Spleen (tissue), 11 donors: ENCODE measurements around the gene SULT1C4. TPM values are rescaled to one million over a fixed set of nuclear protein-coding genes. Genes with fewer than 3 reads are reported as not detected.

ENCODE experiments used
- DNase-seq: peaks from one replicate; pipeline ENCODE4 v3.0.0-alpha.2; 2020
- H3K27ac ChIP-seq, 8 donors: fragments of 200-600 bp; sonication (generic) in 7 of 8; 1 replicate in 4 of 8; 2 replicates in 4 of 8; pipeline versions ENCODE4 v1.5.0 to v1.8.0; 2016 to 2021; ENCODE audit warnings: inconsistent platforms in 4 of 8, mild to moderate bottlenecking in 4 of 8, moderate library complexity in 1 of 8
- H3K27me3 ChIP-seq, 7 donors: fragments of 200-600 bp; sonication (generic) in 6 of 7; replicated peaks in 1 of 7; 1 replicate in 4 of 7; 2 replicates in 3 of 7; pipeline versions ENCODE4 v1.5.0 to v1.8.0; 2016 to 2021; ENCODE audit warnings: inconsistent platforms in 3 of 7, mild to moderate bottlenecking in 1 of 7
- H3K36me3 ChIP-seq, 6 donors: fragments of 200-600 bp; sonication (generic) in 5 of 6; 1 replicate in 4 of 6; 2 replicates in 2 of 6; pipeline versions ENCODE4 v1.5.0 to v1.8.0; 2016 to 2021; ENCODE audit warnings: inconsistent platforms in 2 of 6
- H3K4me1 ChIP-seq, 6 donors: fragments of 200-600 bp; sonication (generic) in 5 of 6; 1 replicate in 3 of 6; 2 replicates in 3 of 6; pipeline versions ENCODE4 v1.5.0 to v1.8.0; 2016 to 2021; ENCODE audit warnings: inconsistent platforms in 3 of 6
- H3K4me3 ChIP-seq, 8 donors: fragments of 200-600 bp; sonication (generic) in 7 of 8; 1 replicate in 4 of 8; 2 replicates in 4 of 8; pipeline versions ENCODE4 v1.5.0 to v1.8.0; 2016 to 2021; ENCODE audit warnings: inconsistent platforms in 4 of 8, mild to moderate bottlenecking in 4 of 8, moderate library complexity in 2 of 8
- H3K9me3 ChIP-seq, 8 donors: fragments of 200-600 bp; sonication (generic) in 7 of 8; 1 replicate in 4 of 8; 2 replicates in 4 of 8; pipeline versions ENCODE4 v1.5.0 to v1.8.0; 2016 to 2021; ENCODE audit warnings: inconsistent platforms in 4 of 8
- POLR2A ChIP-seq, 3 donors: fragments of 450-650 bp; IDR thresholded peaks; one replicate each; pipeline ENCODE4 v1.5.1; 2017; ENCODE audit warnings: antibody characterized with exemption in 3 of 3, mild to moderate bottlenecking in 1 of 3
- POLR2AphosphoS5 ChIP-seq, 3 donors: sonication (generic); formaldehyde crosslinking; IDR thresholded peaks; one replicate each; pipeline ENCODE4 v1.5.1; 2017; ENCODE audit warnings: antibody characterized with exemption in 3 of 3
- WGBS, 5 donors: extraction: QIAGEN DNeasy Blood & Tissue Kit in 3 of 5; methylation state at CpG; one replicate each; pipeline versions ENCODE4 v1.1.5 to v1.1.7; 2013 to 2018; 5-methylcytosine and 5-hydroxymethylcytosine counted together
- intact Hi-C: fragments of 100-400 bp; cut with DNase I; formaldehyde crosslinking; loops from one replicate; pipeline ENCODE4 v1.15.0; 2023; ENCODE audit warnings: low total_unique reads
- polyA plus RNA-seq, 3 donors: library from polyadenylated mRNA; stranded (reverse); fragments of 200-250 nt; gene quantifications; one replicate each; pipeline ENCODE4 v1.2.1, GENCODE V29; 2013
- total RNA-seq, 7 donors: library from RNA; depleted of rRNA in 3 of 7; stranded (reverse); fragments of >200 nt in 3 of 7; fragmentation: NEBNext Ultra II Directional in 4 of 7; extraction: Animal tissue kit (Norgen Biotek cat#: 25700) in 4 of 7; gene quantifications; one replicate each; pipeline versions ENCODE4 v1.1.0 to v1.2.1, GENCODE V29; 2016 to 2021
- TF ChIP-seq, protein P1 (sequence below), 11 experiments: fragments of 200-600 bp in 7 of 11; fragments of 450-650 bp in 4 of 11; sonication (generic) in 4 of 11; IDR thresholded peaks in 8 of 11; conservative IDR thresholded peaks in 3 of 11; 1 replicate in 7 of 11; 2 replicates in 4 of 11; pipeline versions ENCODE4 v1.4.0 to v1.8.0; 2016 to 2021; ENCODE audit warnings: antibody characterized with exemption in 11 of 11, inconsistent platforms in 4 of 11, mild to moderate bottlenecking in 1 of 11
- donor health status: healthy with polysubstance abuse.
- donor health status: DM: no; HTN: no; CAD: no; lungs with moderate emphysema.
- donor health status: DM: no; HTN: no; CAD: no.
- donor health status: Bipolar disorder and iron deficiency.
- donor health status: healthy.
- donor health status: DM: no; HTN: no; CAD: no.
- donor health status: DM: yes; HTN: yes; CAD: no.

SULT1C4 gene
- total and polyA plus RNA-seq, 10 donors = 0.09 to 4.5 (median 0.56) TPM

DNA sequence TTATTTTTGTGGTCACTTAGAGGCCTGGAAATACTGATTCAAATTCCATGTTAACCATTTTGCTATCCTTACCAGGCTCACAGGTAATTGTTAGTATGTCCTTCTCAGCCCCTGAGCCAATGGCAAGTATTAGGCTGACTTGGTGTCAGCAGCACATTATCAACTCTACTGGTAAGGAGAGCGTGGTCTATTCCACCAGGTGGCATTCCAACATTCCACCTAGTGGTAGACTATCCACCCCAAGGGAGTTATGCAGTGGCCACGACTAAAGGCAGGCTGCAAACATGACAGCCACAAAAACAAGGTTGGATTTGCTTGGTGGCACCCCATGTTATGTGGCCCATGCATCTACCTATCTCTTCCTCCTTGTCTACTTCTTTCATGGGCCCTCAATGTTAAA is 39.5 kb downstream of the SULT1C4 start:
- no peak overlapping the region for H3K27ac ChIP-seq
- 72 to 84% (median 82%) methylated on average over 2 of the region's 2 CpGs for WGBS, 5 donors
- no peaks in the 10 kb centered on the region for H3K27me3 ChIP-seq
- H3K36me3 ChIP-seq = no peaks in the 10 kb centered on the region
- H3K9me3 ChIP-seq = no peaks in the 10 kb centered on the region
- H3K4me1 ChIP-seq = no peaks in the 10 kb centered on the region
- H3K4me3 ChIP-seq = no peak overlapping the region
- intact Hi-C loops = no loop called here
- TF ChIP-seq POLR2A (IDR thresholded peaks at IDR 0.05) (no peak), POLR2AphosphoS5 (IDR thresholded peaks at IDR 0.05) (no peak)
- TF ChIP-seq, protein P1, sequence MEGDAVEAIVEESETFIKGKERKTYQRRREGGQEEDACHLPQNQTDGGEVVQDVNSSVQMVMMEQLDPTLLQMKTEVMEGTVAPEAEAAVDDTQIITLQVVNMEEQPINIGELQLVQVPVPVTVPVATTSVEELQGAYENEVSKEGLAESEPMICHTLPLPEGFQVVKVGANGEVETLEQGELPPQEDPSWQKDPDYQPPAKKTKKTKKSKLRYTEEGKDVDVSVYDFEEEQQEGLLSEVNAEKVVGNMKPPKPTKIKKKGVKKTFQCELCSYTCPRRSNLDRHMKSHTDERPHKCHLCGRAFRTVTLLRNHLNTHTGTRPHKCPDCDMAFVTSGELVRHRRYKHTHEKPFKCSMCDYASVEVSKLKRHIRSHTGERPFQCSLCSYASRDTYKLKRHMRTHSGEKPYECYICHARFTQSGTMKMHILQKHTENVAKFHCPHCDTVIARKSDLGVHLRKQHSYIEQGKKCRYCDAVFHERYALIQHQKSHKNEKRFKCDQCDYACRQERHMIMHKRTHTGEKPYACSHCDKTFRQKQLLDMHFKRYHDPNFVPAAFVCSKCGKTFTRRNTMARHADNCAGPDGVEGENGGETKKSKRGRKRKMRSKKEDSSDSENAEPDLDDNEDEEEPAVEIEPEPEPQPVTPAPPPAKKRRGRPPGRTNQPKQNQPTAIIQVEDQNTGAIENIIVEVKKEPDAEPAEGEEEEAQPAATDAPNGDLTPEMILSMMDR (IDR thresholded peaks at IDR 0.05 in 8 of 11, conservative IDR thresholded peaks at IDR 0.05 in 3 of 11) = no peak
- DNase-seq = no peak

DNA sequence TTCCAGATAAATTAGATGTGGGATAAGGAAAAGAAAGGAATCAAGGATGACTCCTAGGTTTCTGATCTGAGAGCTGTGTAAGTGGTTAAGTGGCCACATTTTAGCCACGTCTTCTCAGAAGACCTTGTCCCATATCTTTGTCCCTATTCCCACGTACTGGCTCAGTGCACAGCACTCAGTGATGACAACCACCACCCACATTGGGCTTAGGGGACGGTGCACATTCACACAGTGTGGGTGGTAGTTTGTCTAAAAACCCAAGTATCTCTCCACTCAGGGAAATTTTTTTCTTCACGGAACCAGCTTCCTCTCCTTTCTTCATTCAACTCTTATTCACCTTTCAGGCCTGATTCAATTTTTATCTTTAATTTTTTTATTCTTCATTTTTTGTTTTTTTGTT is 40.7 kb downstream of the SULT1C4 start:
- WGBS, 5 donors = 79 to 94% (median 84%) methylated on average over 4 of the region's 4 CpGs

DNA sequence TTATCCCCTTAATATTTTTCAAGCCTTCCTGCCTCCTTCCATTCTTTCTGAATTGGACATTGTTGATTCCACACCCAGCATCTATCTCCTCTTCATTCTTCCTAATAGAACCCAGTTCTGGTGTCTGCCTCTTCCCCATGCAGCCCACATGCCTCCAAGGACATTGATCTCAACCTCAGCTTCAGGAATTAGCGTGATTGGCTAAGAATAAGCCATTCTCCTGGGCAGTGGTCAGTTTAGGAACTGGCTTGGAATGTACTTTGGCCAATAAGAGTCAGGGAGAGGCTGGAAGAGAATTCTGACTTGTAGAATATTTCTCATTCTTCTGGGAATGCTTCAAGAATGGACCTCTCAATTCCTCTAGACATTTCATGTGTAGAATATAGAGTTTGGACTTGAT is 45.3 kb downstream of the SULT1C4 start:
- no peak overlapping the region for H3K27ac ChIP-seq
- TF ChIP-seq, protein P1 (IDR thresholded peaks at IDR 0.05 in 8 of 11, conservative IDR thresholded peaks at IDR 0.05 in 3 of 11) = no peak
- TF ChIP-seq POLR2A (IDR thresholded peaks at IDR 0.05) (no peak), POLR2AphosphoS5 (IDR thresholded peaks at IDR 0.05) (no peak)
- H3K9me3 ChIP-seq = no peaks in the 10 kb centered on the region
- WGBS, 5 donors = 75 to 90% (median 84%) methylated on average over 1 of the region's 1 CpG
- intact Hi-C loops = no loop called here
- H3K4me3 ChIP-seq = no peak overlapping the region
- H3K27me3 ChIP-seq = peaks cover 0 to 21% (median 0%) of the 10 kb centered on the region in 7 donors
- no peaks in the 10 kb centered on the region for H3K4me1 ChIP-seq
- no peaks in the 10 kb centered on the region for H3K36me3 ChIP-seq
- no peak for DNase-seq

More for the DNA sequence above, 40.7 kb downstream of the SULT1C4 start:
- Histone ChIP-seq H3K9me3 (no peaks in the 10 kb centered on the region), H3K27me3 (peaks cover 0 to 5% (median 0%) of the 10 kb centered on the region in 7 donors), H3K4me3 (no peak overlapping the region), H3K27ac (no peak overlapping the region), H3K4me1 (no peaks in the 10 kb centered on the region), H3K36me3 (no peaks in the 10 kb centered on the region)
- TF ChIP-seq POLR2A (IDR thresholded peaks at IDR 0.05) = no peak
- TF ChIP-seq, protein P1 (IDR thresholded peaks at IDR 0.05 in 8 of 11, conservative IDR thresholded peaks at IDR 0.05 in 3 of 11) = no peak
- no peak for TF ChIP-seq POLR2AphosphoS5 (IDR thresholded peaks at IDR 0.05)
- intact Hi-C loops = no loop called here
- DNase-seq = no peak

DNA sequence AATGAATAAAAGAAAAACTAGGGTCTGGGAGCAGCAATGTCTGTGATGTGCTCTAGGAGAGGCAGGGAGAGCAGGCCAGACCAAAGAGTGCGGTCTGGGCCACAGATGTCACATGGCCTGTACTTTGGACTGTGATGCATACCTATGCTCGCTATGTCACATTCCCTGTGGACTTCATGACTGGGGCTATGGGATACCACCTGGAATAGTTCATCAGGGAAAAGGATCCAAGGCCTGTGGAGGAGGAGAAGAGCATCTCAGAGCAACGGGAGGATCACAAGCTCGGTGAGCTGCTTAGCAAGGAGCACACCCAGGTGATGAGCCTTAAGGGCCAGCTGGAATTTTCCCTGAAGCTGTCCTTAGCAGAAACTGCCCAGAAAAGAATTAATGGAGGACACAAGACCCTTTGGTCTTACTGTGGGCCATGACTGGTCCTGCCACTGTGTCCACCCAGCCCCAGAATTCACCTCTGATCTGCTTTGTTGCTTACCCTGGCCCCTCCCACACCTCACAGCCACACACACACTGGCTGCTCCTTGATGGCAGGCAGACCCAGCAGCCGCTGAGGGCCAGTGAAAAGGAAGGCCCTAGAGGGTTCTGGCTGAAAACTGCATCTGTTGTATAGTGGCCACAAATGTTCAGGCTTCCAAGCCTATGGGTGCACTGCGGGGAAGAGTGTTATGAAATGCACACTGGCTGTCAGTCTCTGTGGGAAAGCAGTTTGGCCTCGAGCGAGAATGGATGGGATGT is 45.9 kb downstream of the SULT1C4 start:
- H3K4me1 ChIP-seq = no peaks in the 10 kb centered on the region
- DNase-seq = no peak
- TF ChIP-seq POLR2AphosphoS5 (IDR thresholded peaks at IDR 0.05) (no peak), POLR2A (IDR thresholded peaks at IDR 0.05) (no peak)
- TF ChIP-seq, protein P1 (IDR thresholded peaks at IDR 0.05 in 8 of 11, conservative IDR thresholded peaks at IDR 0.05 in 3 of 11) = no peak
- H3K4me3 ChIP-seq = no peak overlapping the region
- H3K9me3 ChIP-seq = no peaks in the 10 kb centered on the region
- peaks cover 0 to 21% (median 0%) of the 10 kb centered on the region in 7 donors for H3K27me3 ChIP-seq
- intact Hi-C loops = no loop called here
- WGBS, 5 donors = 88 to 93% (median 92%) methylated on average over 8 of the region's 8 CpGs
- H3K27ac ChIP-seq = no peak overlapping the region
- H3K36me3 ChIP-seq = no peaks in the 10 kb centered on the region
